ENCODE results near the gene COL27A1. TPM values are rescaled to one million over a fixed set of nuclear protein-coding genes. Genes with fewer than 3 reads are reported as not detected.

COL27A1 gene
- total and polyA plus RNA-seq, 8 donors, result 9.7 to 109 (median 19.6) TPM

DNA sequence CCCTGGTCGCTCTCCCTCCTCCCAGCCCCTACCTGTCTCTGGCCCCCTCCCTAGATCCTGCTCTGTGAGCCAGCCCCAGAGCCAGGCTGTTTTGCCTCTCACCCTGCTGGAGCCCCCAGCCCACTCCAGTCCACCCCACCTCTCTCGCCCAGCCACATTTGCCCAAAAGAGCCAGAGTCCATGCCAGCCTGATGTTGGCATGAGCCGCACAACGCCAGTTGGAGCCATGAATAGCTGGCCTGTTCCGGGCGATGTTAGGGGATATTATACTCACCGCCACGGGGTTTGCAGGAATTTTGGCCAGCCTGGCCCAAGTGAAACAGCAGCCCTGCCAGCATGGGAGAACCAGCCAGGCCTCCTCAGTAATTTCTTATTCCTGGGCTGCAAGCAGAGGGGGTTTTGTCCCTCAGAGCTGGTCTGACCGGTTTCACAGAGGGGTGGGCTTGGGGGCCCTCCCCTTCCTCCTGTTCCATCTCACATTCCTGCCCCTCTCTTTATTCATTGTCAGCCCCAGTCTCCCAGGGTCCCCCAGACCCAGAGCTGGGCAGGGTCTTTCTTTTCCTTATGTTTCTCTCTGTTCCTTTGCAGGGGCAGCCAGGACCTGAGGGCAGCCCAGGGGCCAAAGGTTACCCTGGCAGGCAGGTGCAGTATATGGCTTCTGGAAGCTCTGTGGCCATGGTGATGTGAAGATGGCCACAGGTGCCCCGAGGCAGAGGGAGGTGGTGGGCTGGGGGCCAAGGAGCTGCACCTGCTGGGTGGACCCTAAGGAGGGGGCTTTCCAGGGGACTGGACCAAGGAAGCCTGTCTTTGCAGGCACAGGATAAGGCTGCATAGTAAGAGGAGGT, 50.1 kb downstream of the COL27A1 start:
- no peak for TF ChIP-seq CTCF (IDR thresholded peaks at IDR 0.05)
- no peaks in the 10 kb centered on the region for H3K9me3 ChIP-seq
- 83 to 85% methylated on average over 10 of the region's 10 CpGs for WGBS, 2 donors
- no peaks in the 10 kb centered on the region for H3K36me3 ChIP-seq
- peak in 1 of 4 donors; percentile 35 for ATAC-seq
- no peak overlapping the region for H3K4me3 ChIP-seq
- no peaks in the 10 kb centered on the region for H3K4me1 ChIP-seq
- no peak overlapping the region for H3K27ac ChIP-seq
- FAIRE-seq, result no peak
- intact Hi-C loops (cut with DNase I), result no loop called here
- DNase-seq, result peak in 1 of 6 donors; percentile 40
- H3K27me3 ChIP-seq, result no peaks in the 10 kb centered on the region

DNA sequence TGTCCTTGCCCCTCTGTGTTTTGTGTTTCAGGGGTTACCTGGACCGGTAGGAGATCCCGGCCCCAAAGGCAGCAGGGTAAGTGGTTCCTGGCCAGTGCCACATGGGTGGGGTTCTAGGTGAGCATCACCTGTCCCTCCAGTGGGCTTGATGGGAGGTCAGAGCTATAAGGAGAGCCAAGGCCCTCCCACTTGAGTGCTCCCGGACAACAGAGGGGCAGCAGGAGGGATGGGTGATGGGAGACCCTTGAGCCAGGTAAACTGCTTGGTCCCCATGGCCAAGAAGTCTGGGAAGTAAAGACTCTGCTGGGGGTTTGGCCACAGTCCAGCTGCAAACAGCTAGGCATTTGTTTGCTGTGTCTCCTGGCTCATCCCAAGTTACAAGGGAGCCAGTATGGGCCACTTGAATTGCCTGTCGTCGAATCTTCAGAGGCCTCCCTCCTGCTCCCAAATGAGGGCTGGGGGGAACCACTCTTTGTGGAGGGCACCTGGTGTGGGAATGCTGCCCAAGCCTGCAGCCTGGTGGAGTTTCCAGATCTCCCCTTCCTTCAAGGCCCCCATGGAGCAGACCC, 51.0 kb downstream of the COL27A1 start:
- H3K36me3 ChIP-seq, result no peaks in the 10 kb centered on the region
- no peaks in the 10 kb centered on the region for H3K4me1 ChIP-seq
- WGBS, 2 donors, result 87 to 91% methylated on average over 5 of the region's 5 CpGs
- FAIRE-seq (no peak), ATAC-seq (no peak), DNase-seq (peak in 1 of 6 donors; percentile 22)
- no peak overlapping the region for H3K4me3 ChIP-seq
- intact Hi-C loops (cut with DNase I), result no loop called here
- no peak for TF ChIP-seq CTCF (IDR thresholded peaks at IDR 0.05)
- H3K9me3 ChIP-seq, result no peaks in the 10 kb centered on the region
- no peaks in the 10 kb centered on the region for H3K27me3 ChIP-seq
- H3K27ac ChIP-seq, result no peak overlapping the region

DNA sequence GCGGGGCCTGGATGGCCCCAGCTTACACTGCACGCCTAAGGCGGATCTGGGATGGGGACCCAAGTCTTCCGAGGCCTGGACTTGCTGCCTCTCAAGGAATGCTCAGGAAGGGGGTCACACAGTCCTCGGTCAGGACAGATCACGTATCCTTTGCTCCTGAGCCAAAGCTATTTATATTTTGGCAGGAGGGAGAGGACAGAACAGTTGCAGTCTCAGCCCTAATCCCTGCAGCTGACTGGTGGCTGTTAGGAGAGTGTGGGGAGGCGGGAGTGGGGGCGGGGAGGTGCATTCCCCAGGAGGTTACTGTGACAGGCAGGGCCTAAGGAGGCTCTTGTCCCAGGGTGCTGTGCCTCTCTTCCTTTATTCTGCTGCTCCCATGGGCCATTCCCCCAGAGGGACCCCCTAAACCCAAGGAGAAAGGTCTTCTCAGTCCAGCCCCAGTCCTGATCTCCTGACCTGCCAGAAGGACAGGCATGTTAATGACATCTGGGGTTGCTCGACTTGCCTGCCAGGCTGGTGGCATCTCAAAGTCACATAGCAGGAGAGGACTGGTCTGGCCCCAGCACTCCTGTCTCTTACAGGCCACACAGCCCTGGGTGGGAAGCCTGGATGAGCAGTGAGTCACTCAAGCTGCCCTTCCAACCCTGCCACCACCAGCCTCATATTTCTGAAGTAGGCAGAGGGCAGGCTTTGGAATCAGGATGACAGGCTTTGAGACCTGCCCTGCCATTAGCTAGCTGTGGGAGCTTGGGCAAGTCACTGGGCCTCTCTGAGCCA, 51.9 kb downstream of the COL27A1 start:
- ATAC-seq, result no peak
- intact Hi-C loops (cut with DNase I), result no loop called here
- Histone ChIP-seq H3K9me3 (no peaks in the 10 kb centered on the region), H3K27ac (no peak overlapping the region), H3K36me3 (no peaks in the 10 kb centered on the region), H3K4me3 (no peak overlapping the region), H3K4me1 (no peaks in the 10 kb centered on the region), H3K27me3 (no peaks in the 10 kb centered on the region)
- DNase-seq, result peak in 1 of 6 donors; percentile 24
- FAIRE-seq, result no peak
- 82 to 90% methylated on average over 9 of the region's 9 CpGs for WGBS, 2 donors
- no peak for TF ChIP-seq CTCF (IDR thresholded peaks at IDR 0.05)

DNA sequence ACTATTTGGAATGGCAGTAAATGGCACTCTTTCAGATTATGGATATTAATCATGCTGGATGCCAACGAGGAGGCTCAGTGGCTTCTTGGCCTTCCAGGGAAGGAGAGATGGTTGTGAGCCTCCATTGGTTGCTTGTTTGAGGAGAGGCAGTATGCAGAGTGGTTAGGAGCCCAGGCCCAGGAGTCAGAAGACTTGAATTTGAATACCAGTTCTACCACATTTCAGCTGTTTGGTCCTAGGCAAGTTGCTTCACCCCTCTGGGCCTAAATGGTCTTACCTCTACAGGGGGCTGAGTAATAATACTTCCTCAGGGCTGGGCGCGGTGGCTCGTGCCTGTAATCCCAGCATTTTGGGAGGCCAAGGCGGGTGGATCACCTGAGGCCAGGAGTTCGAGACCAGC, 52.5 kb downstream of the COL27A1 start:
- 84 to 85% methylated on average over 6 of the region's 6 CpGs for WGBS, 2 donors
- no peaks in the 10 kb centered on the region for H3K36me3 ChIP-seq
- no peak overlapping the region for H3K27ac ChIP-seq
- FAIRE-seq (no peak), ATAC-seq (no peak), DNase-seq (peak in 1 of 6 donors; percentile 9)
- no peak for TF ChIP-seq CTCF (IDR thresholded peaks at IDR 0.05)
- no peaks in the 10 kb centered on the region for H3K4me1 ChIP-seq
- intact Hi-C loops (cut with DNase I), result no loop called here
- no peaks in the 10 kb centered on the region for H3K27me3 ChIP-seq
- H3K9me3 ChIP-seq, result no peaks in the 10 kb centered on the region
- H3K4me3 ChIP-seq, result no peak overlapping the region
